HG02973 (cell line): ENCODE data around the gene OXER1.
"Not testable (repeated sequence)": the region's sequence is repeated elsewhere in the genome, so short reads cannot be mapped to it uniquely, and the experiment has no call there.

Experiments used
- ATAC-seq: cut with Tn5 transposase; IDR thresholded peaks from one replicate; pipeline ENCODE4 v1.9.1; 2021; ENCODE audit warnings: moderate library complexity; ENCODE audit not compliant: unreplicated experiment

The OXER1 gene

DNA sequence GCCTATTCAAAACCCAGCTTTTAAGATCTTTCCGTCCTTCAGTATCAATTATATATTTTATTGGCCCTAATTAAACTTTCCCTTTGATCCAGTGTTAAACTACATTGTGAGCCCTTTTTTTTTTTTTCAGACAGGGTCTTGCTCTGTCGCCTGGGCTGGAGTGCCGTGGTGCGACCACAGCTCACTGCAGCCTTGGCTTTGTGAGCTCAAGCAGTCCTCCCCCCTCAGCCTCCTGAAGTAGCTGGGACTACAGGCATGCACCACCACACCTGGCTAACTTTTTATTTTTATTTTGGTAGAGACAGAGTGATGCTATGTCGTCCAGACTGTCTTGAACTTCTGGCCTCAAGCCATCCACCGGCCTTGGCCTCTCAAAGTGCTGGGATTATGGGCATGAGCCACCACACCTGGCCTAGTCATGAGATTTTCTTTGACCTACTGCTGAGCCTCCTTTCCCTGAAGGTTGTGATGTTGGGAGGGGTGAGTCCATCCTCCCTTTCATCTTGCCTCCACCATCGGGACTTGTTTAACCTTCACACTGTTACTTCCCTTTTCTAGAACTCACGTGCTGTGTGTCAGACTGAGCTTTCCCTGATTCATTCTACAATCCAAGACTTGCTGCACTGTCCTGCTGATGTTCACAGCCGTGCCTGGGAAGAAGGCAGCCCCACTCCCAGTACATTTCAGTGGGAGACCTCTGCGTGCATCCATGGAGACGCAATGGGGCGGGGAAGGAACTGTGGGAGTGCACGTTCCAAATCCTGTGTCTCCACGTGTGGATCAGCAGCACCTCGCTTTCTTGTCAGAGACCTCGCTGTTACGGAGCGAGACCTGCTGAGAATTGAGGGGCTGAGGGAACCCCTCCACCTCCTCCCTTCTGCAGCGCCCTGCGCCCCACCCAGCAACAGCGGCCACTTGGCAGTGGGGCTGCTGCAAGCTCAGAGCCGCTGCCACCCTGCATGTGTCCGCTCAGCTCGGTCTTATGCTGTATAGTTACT, 10.8 kb downstream of the OXER1 start:
- ATAC-seq = no peak

DNA sequence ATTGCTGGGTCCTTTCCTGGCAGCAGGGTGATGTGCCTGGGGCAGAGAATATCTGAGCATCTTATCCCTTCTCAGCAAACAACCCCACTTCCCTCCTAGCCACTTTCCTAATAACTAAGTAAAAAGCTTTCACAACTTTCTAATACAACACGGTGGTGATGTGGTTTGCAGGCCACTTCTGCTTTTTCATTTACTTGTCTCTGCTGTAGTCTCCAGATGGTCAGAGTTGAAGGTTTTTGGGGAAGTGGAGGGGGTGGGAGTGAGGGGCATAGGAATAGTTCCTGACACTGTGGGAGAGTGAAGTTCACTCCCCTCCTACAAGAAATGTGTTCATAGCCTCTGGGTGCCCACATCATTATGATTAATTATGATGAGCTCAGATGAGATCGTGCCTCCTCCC, 11.6 kb downstream of the OXER1 start:
- ATAC-seq = peak; percentile 70

DNA sequence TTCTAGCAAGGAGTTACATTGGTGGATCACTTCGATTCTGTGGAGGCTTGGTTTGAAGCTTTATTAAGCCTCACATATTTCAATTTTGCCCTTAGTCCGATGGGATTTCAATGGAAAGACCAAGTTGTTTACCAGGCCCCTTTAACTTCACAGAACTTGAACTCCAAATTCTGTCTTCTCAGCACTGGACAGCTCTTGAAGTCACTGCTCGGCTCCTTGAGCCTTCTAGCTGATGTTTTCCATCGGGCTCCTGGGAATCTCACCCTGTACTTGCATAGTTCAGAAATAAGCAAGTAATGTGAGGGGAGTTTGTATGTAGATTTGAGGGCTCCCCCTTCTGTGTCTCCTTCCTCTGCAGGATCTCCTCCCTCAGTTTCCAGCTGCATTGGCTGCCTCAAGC, 15.1 kb downstream of the OXER1 start:
- no peak for ATAC-seq

DNA sequence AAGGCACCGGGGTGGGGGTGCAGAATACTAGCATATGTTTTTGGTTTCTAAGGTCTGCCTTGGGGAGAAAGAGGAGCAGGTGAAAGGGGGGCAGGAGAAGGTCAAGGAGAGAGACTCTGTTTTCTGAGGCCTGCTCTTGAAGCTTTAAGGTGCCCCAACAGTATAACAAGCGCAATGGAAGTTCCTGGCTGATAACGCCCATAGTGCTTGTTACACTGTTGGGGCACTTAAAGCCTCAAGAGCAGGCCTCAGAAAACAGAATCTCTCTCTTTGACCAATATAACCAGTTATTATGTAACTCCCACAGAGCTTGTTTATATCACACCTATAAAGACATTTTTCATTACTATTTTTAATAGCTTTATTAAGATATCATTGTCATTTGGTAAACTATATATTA, 16.5 kb downstream of the OXER1 start:
- ATAC-seq = no peak

DNA sequence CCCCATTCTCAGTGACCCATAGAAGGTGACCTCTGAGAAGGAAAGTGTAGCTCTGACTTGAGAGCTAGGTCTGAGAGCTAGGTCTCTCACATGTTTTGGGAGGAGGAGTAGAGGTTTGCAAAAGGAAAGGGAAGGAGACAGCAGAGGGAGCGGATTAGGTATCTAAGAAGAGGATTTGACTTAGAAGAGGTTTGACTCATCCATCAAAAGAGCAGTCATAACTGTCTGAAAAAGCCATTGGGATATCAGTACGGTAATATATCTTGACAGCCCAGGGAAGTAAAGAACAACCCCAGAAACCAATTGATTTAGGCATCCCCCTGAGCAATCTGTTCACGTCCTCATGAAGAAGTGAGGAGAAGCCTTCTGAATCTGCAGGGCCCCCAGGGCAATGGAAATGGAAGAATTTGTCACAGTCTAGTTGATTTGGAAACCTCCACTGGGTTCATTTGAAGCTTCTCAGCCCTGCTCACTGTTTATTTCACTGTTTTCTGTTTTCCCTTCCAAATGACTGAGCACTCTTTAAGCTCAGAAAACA, 19.3 kb downstream of the OXER1 start:
- no peak for ATAC-seq

DNA sequence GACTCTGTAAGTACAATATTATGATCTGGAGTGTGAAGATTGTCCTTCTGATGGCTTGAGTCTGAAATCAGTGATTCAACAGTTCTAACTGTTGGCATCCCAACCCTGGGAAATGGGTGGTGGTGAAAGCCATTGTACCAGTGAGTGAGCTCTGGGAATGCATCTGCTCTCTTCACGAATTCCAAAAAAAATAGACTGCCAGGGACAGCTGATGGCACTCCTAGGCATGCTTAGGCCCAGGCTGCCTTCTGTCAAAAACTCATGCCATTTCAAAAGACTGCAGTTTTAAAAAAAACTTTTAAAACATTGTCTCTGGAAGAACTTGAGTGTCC, 20.3 kb downstream of the OXER1 start:
- no peak for ATAC-seq

DNA sequence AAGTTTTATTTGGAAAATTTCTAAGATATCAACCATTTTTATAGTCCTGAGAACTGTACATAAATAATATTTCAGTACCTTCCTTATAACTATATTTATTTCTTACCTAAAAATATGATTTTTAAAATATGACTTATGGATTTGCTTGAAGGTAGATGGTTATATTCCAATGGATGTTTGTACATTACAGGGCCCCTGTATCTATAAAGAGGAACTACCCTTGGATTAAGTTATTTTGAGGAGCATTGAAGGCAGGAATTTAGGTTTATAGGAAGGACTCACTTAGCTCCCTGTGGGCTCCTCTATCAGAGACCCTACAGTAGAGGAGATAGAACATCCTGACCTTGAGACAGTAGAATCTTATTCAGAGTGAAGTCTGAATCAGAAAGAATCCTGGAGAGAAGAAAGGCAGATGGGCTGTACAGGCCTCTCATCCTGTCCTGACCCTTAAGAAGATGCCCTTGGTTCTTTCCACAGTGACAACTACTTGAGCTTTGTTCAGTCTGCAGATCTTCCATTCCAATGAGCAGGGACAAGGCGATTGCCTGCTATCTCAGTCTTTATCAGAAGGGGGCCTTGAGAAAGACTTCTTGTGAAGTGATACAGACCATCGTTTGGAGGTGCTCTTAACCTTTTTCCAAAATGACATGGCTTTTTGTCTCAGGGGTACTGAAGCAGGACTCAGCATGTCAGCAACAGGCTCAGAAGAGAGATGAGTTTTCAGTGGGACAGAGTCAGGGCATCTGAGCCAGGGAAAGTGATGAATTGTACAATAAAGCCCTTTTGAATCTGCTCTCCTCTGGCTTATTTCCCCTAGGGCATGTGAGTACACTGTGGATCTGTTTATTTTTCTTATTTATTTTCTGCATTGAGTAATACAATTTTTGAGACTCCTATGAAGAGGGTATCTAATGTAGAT, 20.9 kb downstream of the OXER1 start:
- no peak for ATAC-seq

DNA sequence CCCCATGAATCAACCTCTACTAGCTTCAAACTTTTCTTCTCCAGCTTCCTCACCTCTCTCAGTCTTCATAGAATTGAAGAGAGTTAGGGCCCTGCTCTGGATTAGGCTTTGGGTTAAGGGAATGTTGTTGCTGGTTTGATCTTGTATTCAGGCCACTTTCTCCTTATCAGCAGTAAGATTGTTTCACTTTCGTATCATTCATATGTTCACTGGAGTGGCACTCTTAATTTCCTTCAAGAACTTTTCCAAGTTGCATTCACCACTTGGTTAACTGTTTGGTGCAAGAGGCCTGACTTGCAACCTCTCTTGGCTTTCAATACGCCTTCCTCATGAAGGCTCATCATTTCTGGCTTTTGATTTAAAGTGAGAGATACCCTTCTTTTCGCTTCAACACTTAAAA, 22.8 kb downstream of the OXER1 start:
- no peak for ATAC-seq

DNA sequence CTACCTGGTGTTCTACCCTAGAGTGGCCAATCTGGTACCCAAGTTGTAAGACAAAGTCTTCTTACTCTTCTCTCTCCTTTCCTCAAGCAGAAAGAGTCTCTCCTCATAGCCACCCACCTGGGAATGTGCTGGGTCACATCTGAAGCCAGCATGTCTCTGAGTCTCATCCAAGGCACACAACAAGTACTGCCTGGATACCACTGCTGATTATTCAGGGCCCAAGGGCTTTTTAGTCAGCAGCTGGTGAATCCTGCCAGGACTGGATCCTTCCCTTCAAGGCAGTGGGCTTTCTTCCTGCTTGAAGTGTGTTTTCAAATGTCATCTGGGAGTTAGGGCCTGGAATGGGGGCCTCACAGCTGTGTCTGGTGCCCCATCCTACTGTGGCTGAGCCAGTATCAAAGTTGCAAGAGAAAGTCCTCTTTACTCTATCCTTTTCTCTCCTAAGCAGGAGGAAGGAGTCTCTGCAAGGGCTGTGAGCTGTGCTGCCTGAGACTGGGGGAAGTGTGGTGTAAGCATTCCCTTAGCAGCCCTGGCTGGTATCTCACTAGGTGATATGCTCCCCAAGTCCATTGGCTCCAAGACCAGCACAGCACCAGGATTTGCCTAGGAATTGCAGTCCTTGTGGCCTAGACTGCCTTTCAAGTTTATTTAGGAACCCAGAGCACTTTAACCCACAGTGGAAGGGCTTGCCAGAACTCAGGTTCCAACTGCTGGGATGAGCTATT, 27.2 kb downstream of the OXER1 start:
- no peak for ATAC-seq

DNA sequence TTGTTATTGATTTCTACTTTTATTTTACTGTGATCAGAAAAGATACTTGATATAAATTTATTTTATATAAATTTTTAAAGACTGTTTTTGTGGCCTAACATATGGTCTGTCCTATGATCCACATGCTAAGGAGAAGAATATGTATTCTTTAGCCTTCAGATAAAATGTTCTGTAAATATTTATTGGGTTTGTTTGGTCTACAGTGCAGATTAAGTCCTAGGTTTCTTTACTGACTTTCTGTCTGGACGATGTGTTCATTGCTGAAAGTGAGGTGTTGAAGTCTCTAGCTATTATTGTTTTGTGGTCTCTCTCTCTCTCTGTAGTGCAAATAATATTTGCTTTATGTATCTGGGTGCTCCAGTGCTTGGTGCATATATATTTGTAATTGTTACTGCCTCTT, 30.1 kb downstream of the OXER1 start:
- ATAC-seq = no peak

DNA sequence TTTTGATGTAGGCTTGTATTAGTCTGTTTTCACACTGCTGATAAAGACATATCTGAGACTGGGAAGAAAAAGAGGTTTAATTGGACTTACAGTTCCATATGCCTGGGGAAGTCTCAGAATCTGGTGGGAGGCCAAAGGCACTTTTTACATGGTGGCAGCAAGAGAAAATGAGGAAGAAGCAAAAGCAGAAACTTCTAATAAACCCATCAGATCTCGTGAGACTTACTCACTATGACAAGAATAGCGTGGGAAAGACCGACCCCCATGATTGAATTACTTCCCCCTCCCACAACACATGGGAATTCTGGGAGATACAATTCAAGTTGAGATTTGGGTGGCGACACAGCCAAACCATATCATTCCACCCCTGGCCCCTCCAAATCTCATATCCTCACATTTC, 32.6 kb downstream of the OXER1 start:
- ATAC-seq = not testable (repeated sequence)

DNA sequence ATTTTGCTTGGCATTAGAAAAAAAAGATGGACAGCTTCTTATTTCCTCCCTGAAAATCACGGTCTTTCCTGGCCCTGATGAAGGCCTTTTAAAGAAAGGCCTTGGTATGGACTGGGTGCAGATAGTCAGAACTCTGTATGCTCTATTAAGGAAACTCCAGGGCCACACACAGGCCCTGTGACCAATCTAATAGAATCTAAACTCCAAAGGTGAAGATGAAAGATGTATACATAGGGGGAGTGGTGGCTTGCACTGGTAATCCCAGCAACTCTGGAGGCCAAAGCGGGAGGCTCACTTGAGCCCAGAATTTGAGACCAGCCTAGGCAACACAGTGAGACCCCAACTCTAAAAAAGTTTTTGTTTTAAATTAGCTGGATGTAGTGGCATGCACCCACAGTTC, 37.3 kb downstream of the OXER1 start:
- no peak for ATAC-seq

DNA sequence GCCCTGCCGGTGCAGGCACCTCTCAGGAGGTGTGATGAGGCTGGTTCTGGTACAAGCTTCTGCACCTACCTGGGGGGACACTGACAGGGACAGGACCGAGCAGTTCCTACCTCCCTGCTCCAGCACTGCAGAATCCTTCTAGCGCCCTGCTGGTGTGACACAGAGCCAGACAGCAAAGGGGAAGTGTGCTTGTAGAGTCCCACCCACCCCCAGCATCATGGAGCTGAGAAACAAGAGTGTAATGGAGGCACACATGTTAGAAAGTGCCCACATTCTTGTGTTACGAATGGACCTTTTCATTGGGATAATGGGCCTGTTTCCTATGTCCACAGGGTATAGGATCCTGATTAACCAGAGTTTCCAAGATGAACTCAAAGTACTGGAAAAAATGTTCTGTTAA, 38.3 kb downstream of the OXER1 start:
- no peak for ATAC-seq

DNA sequence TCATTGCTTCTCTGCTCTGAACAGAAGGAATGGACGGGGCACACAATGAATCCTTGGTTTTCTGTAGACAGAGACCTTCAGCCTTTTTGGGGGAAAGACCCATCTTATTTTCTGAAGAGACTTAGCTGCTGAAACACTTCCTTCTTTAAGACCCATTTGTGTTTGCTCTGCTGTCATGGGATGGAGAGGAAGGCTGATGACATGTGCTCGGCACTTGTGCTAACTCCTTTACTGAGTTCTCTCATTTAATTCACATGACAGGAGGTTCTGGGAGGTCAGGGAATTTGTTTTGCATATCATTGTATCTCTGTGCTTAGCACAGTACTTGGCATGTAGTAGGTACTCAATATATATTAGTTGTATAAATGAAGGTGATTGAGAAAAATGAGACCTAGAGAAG, 39.0 kb downstream of the OXER1 start:
- ATAC-seq = no peak

DNA sequence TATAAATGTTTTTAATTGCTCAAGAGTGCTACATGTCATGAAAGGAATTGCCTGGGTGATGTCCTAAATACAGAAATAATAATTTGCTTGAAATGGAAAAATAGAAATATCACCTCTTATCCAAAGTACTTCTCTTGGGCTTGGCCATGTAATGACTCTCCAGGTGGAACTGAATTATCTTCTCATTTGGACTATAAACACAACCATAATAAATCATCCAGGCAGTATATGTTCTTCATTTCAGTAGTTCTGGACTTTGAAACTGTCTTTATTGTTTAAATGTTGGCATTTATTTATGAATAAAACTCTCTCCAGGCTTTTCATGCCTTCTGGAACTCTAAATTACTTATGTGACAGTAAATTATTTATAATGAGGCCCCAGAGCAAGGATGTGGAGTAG, 40.5 kb downstream of the OXER1 start:
- ATAC-seq = no peak

DNA sequence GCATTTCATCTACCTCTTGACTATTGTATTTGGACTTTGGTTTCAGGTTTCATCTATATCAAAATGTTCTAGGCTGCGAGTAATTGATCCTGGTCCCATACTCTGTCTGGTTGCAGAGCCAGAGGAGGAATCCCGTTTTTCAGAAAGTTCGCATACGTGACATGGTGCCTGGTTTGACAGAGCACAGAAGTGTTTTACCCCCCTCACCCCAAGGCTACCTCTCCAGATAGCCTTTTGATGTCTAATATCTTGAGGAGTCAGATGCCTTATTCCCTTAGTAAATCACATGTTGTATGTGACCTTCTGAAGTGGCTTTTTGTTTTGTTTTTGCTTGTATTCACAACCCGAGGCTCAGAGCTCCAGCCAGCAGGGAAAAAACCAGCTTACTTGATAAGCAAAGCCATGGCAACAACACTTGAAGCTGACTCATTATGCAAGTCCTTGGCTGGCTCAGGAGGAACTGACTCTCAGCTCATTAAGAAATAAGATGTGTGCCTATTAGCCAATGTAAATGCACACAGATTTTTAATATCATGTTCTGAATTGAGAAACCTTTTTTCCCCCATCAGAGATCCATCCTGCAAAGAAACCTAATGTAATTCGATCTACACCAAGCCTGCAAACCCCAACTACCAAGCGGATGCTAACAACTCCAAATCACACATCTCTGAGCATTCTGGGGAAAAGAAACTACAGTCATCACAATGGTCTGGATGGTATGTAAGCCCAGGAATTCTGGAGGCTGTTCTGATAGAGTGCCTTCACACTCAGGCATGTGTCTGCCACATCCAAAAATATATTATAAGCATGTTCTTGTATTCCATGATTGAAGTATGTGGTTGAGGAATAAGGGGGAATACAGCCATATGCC, 41.4 kb downstream of the OXER1 start:
- peak; percentile 98 for ATAC-seq

DNA sequence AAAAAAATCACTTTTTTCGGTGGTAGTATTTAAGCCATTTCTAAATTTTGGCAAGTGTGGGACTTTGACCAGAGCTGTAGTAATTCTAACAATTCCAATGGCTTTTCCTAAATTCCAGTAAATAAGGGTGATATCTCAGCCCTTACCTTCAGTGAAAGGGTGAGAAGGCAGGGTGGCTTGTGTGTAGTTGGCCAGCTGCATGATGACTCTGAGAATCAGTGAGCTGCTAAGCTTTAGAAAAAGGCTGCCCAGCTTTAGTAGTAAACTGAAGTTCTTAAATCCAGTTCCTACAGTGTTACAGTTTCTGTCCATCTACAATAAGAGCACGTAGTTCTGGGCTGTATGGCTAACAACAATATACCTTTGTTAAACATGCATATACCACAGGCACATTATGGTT, 42.0 kb downstream of the OXER1 start:
- ATAC-seq = no peak

DNA sequence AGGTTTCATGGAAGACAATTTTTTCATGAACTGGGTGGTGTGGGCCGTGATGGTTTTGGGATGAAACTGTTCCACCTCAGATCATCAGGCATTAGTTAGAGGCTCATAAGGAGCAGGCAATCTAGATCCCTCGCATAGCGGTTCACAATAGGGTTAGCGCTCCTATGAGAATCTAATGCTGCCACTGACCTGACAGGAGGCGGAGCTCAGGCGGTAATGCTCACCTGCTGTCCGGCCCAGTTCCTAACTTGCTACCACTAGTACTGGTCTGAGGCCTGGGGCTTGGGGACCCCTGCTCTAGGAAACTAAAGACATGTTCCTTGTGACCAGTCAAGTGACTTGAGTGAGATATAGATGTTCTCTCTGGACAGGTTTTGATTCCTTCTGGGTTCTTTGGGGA, 49.2 kb downstream of the OXER1 start:
- ATAC-seq = no peak

DNA sequence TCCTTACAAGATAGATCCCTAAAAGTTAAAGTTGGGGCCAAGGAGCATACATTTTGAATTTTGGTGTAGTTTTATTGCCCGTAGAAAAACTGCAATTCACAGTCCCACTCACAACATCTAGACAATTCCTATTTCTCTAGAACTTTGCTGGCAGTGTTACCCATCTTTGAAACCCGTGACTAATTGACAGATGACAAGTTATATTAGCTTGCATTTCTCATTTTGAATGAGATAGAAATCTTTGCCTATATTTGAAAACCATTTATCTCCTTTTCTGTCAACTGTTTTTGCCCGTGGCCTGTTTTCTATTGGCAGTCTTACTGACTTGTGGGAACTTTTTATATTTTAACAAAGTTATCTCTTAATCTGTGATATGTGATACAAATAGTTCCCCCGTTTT, 50.0 kb downstream of the OXER1 start:
- ATAC-seq = no peak

DNA sequence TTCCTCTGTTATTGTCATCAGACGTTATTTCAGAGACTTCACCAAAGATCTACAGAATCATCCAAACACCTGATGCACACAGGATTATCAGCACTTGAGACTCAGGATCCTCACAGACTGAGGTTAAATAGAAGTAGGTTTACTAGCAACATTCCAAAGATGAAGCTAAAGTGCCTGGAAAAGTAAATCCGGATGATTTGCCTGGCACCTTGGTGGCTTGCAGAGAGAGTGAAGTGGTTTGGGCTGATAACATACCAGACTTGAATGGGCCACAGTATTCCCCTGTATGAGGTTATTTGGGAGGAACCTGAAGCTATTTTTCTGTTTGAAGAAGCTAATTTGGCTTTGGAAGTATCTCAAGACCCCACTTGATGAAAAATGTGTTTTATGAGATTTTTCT, 51.0 kb downstream of the OXER1 start:
- no peak for ATAC-seq
